Suprapubic skin (tissue), 4 donors: Measurements from ENCODE around the gene DDRGK1. TPM values are rescaled to one million over a fixed set of nuclear protein-coding genes. Genes with fewer than 3 reads are reported as not detected.

Experiments
- DNase-seq, 2 donors: peaks; one replicate each; pipeline ENCODE4 v3.0.0-alpha.2; 2019; ENCODE audit warnings: low spot score in 2 of 2
- H3K27ac ChIP-seq: fragments of 200-600 bp; sonication (generic); one replicate; pipeline ENCODE4 v1.5.1; 2019
- H3K27me3 ChIP-seq: fragments of 200-600 bp; sonication (generic); one replicate; pipeline ENCODE4 v1.5.1; 2019
- H3K36me3 ChIP-seq: fragments of 200-600 bp; sonication (generic); one replicate; pipeline ENCODE4 v1.5.1; 2019
- H3K4me1 ChIP-seq: fragments of 200-600 bp; sonication (generic); one replicate; pipeline ENCODE4 v1.5.1; 2019
- H3K4me3 ChIP-seq: fragments of 200-600 bp; sonication (generic); one replicate; pipeline ENCODE4 v1.5.1; 2019; ENCODE audit warnings: mild to moderate bottlenecking
- H3K9me3 ChIP-seq: fragments of 200-600 bp; sonication (generic); one replicate; pipeline ENCODE4 v1.5.1; 2019
- CTCF ChIP-seq, 2 donors: fragments of 200-600 bp in 1 of 2; fragments of 450-650 bp in 1 of 2; sonication (generic) in 1 of 2; IDR thresholded peaks; one replicate each; pipeline ENCODE4 v1.5.1; 2016 to 2019; ENCODE audit warnings: antibody characterized with exemption in 2 of 2, mild to moderate bottlenecking in 1 of 2, moderate library complexity in 1 of 2
- EP300 ChIP-seq: sonication (generic); formaldehyde crosslinking; IDR thresholded peaks from one replicate; pipeline ENCODE4 v1.6.1; 2017; ENCODE audit warnings: antibody characterized with exemption
- POLR2A ChIP-seq, 2 donors: fragments of 450-650 bp; IDR thresholded peaks; one replicate each; pipeline ENCODE4 v1.6.1; 2017; ENCODE audit warnings: antibody characterized with exemption in 2 of 2, mild to moderate bottlenecking in 2 of 2, moderate library complexity in 2 of 2
- POLR2AphosphoS5 ChIP-seq, 3 donors: sonication (generic); formaldehyde crosslinking; IDR thresholded peaks; one replicate each; pipeline ENCODE4 v1.6.1; 2017; ENCODE audit warnings: antibody characterized with exemption in 3 of 3
- WGBS: methylation state at CpG from one replicate; pipeline ENCODE4 v1.1.5; 2018; 5-methylcytosine and 5-hydroxymethylcytosine counted together
- total RNA-seq, 4 donors: library from RNA; depleted of rRNA; stranded (reverse); fragments of >200 nt; gene quantifications; one replicate each; pipeline ENCODE4 v1.1.0, GENCODE V29; 2016

The DDRGK1 gene
- total RNA-seq, 4 donors from 2014 or later: 50.0 to 169 (median 55.6) TPM

- no peak for DNase-seq
- Histone ChIP-seq H3K36me3 (peaks cover 22% of the 10 kb centered on the region), H3K9me3 (no peaks in the 10 kb centered on the region), H3K4me3 (no peak overlapping the region), H3K4me1 (peaks cover 5% of the 10 kb centered on the region), H3K27me3 (no peaks in the 10 kb centered on the region), H3K27ac (no peak overlapping the region)
- TF ChIP-seq POLR2A (IDR thresholded peaks at IDR 0.05) (no peak), EP300 (no peak), CTCF (IDR thresholded peaks at IDR 0.05) (no peak), POLR2AphosphoS5 (IDR thresholded peaks at IDR 0.05) (no peak)
- WGBS: 73% methylated on average over 7 of the region's 7 CpGs
These were observed 23.0 kb upstream of the DDRGK1 start for GRCh38 chr20:3227506-3227905.

GRCh38 chr20:3226864-3227263 is 22.4 kb upstream of the DDRGK1 start:
- no peak overlapping the region for H3K27ac ChIP-seq
- H3K9me3 ChIP-seq: no peaks in the 10 kb centered on the region
- no peak for TF ChIP-seq POLR2AphosphoS5 (IDR thresholded peaks at IDR 0.05)
- TF ChIP-seq EP300: no peak
- no peak for TF ChIP-seq CTCF (IDR thresholded peaks at IDR 0.05)
- DNase-seq: no peak
- H3K4me1 ChIP-seq: peaks cover 5% of the 10 kb centered on the region
- peaks cover 29% of the 10 kb centered on the region for H3K36me3 ChIP-seq
- H3K27me3 ChIP-seq: no peaks in the 10 kb centered on the region
- 96% methylated on average over 11 of the region's 14 CpGs for WGBS
- no peak overlapping the region for H3K4me3 ChIP-seq

GRCh38 chr20:3226093-3226492 is 21.6 kb upstream of the DDRGK1 start:
- no peak for DNase-seq
- Histone ChIP-seq H3K27me3 (no peaks in the 10 kb centered on the region), H3K36me3 (peaks cover 34% of the 10 kb centered on the region), H3K9me3 (no peaks in the 10 kb centered on the region), H3K27ac (no peak overlapping the region), H3K4me1 (peaks cover 5% of the 10 kb centered on the region), H3K4me3 (no peak overlapping the region)
- 87% methylated on average over 10 of the region's 10 CpGs for WGBS
- TF ChIP-seq CTCF (IDR thresholded peaks at IDR 0.05) (no peak), EP300 (no peak), POLR2A (IDR thresholded peaks at IDR 0.05) (no peak), POLR2AphosphoS5 (IDR thresholded peaks at IDR 0.05) (no peak)

GRCh38 chr20:3224681-3225421 is 20.4 kb upstream of the DDRGK1 start:
- no peaks in the 10 kb centered on the region for H3K9me3 ChIP-seq
- no peaks in the 10 kb centered on the region for H3K27me3 ChIP-seq
- peaks cover 38% of the 10 kb centered on the region for H3K36me3 ChIP-seq
- WGBS: 94% methylated on average over 6 of the region's 8 CpGs
- DNase-seq: no peak
- TF ChIP-seq POLR2A (IDR thresholded peaks at IDR 0.05) (no peak), EP300 (no peak), CTCF (IDR thresholded peaks at IDR 0.05) (no peak), POLR2AphosphoS5 (IDR thresholded peaks at IDR 0.05) (no peak)
- no peak overlapping the region for H3K4me3 ChIP-seq
- H3K27ac ChIP-seq: no peak overlapping the region
- H3K4me1 ChIP-seq: peaks cover 5% of the 10 kb centered on the region

- TF ChIP-seq EP300 (no peak), POLR2A (IDR thresholded peaks at IDR 0.05) (no peak), POLR2AphosphoS5 (IDR thresholded peaks at IDR 0.05) (no peak), CTCF (IDR thresholded peaks at IDR 0.05) (no peak)
- H3K9me3 ChIP-seq: no peaks in the 10 kb centered on the region
- peaks cover 38% of the 10 kb centered on the region for H3K36me3 ChIP-seq
- H3K27me3 ChIP-seq: no peaks in the 10 kb centered on the region
- peaks cover 5% of the 10 kb centered on the region for H3K4me1 ChIP-seq
- no peak overlapping the region for H3K27ac ChIP-seq
- no peak overlapping the region for H3K4me3 ChIP-seq
- no peak for DNase-seq
- 89% methylated on average over 12 of the region's 20 CpGs for WGBS
These were observed 19.7 kb upstream of the DDRGK1 start for GRCh38 chr20:3223994-3224680.
